Stimulated activated CD8-positive, alpha-beta memory T cell treated with anti-CD3 and anti-CD28 coated beads, Interleukin-12 subunit alpha, Interleukin-12 subunit beta, amount 100 ng/mL, for 24 hours (primary cell): Measurements from ENCODE around the gene KHDC3L.
"Not testable (repeated sequence)": the region's sequence is repeated elsewhere in the genome, so short reads cannot be mapped to it uniquely, and the experiment has no call there.

ENCODE experiments used
- DNase-seq: peaks from one replicate; pipeline ENCODE4 v3.0.0-alpha.2; 2020; ENCODE audit errors: extremely low read depth

Gene KHDC3L

DNA sequence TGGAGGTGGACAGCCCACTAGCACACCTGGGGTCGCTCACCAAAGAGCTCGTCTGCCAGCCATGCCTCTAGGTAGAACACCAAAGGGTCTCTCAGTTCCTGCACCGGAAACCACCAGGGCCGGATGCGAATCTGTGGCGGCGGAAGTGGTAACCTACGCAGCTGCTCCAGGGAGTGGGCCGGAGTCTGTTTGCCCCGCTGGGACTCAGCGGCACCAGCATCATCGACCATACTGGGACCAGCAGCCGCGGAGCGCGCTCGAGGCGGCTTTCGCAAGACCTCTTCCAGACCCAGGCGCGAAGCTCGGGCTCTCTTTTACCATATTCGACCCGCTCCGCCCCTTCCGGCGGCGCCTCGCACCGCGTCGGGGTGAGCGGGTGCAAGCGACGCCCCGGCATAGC, 7.1 kb downstream of the KHDC3L start, which contains the start of gene OOEP:
TSS of gene OOEP (minus strand) at position 335 of the 400 bp plus-strand sequence. CDS start at position 230, 105 bp downstream.
- no peak for DNase-seq

DNA sequence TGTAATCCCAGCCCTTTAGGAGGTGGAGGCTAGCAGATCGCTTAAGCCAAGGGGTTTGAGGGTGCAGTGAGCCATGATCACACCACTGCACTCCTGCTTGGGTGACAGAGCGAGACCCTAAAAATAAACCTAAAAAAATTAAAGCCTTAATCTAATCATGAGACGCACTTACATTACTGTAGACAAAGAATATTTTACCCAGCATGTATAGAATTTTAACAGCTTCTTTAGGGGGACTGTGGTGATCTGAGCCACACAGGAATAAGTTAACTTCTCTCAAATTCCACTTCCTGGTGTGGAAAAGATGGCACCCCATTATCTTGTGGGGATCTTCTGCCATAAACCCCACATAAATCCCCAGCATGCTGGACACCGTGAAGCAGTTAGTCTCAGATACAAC, 9.5 kb downstream of the KHDC3L start:
- DNase-seq, result no peak

DNA sequence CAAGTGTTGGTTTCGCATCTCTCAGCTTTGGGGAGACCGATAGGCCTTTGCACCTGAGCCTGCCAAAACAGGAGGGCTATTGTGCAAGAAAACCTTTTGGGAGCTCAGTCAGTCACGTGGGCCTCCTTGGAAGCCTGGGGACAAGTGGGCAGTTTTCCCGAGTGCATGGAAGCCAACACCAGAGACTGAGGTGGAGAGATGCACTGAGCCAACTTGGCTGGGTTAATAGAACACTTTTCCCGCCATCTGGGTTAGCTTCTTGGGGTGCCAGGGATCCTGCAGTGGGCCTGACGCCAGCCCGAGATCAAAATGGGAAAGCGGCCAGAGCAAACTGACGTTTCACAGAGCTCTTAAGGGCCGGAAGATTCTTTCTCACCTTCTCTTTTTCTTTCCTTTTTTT, 10.1 kb downstream of the KHDC3L start:
- no peak for DNase-seq

DNA sequence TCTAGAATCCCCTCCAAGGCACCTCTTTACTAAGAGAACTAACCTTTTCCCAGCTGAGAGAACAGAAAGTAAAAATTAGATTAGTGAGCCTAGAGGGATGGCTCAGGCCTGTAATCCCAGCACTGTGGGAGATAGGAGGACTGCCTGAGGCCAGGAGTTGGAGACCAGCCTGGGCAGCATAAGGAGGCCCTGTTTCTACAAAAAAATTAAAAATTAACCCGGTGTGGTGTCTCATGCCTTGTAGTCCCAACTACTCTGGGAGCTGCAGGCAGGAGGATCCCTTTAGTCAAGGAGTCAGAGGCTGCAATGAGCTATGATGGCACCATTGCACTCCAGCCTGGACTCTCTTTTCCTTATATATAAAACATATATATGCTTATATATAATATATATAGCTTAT, 12.8 kb downstream of the KHDC3L start:
- no peak for DNase-seq

DNA sequence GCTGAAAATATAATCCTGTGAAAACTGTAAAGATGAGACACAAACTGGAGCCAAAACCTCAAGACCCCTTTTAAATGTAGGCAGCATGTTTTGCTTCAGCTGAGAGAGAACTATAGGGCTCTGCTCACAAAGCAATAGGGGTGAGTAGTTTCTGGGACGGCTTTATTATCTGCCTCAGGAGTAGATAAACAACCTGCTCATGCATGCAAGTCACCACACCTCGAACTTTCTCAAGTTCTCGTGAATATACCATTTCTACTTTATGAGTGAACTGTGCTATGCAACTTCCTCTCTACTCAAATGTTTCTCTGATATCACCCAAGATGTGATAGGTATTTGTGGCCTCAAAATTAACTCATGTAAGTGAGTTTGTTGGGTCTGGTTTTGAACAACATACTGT, 14.8 kb downstream of the KHDC3L start:
- DNase-seq, result no peak

DNA sequence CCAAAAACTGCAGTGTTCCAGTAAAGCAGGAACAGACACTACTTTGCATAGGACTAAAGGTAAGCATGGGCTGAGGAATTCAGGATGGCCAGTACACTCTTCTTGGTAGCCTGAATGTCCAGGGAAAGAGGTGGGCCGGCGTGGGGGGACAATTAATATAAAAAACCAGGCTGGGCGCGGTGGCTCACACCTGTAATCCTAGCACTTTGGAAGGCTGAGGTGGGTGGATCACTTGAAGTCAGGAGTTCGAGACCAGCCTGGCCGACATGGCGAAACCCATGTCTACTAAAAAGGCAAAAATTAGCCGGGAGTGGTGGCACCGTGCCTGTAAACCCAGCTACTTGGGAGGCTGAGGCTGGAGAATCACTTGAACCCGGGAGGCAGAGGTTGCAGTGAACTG, 19.1 kb downstream of the KHDC3L start:
- DNase-seq, result not testable (repeated sequence)

DNA sequence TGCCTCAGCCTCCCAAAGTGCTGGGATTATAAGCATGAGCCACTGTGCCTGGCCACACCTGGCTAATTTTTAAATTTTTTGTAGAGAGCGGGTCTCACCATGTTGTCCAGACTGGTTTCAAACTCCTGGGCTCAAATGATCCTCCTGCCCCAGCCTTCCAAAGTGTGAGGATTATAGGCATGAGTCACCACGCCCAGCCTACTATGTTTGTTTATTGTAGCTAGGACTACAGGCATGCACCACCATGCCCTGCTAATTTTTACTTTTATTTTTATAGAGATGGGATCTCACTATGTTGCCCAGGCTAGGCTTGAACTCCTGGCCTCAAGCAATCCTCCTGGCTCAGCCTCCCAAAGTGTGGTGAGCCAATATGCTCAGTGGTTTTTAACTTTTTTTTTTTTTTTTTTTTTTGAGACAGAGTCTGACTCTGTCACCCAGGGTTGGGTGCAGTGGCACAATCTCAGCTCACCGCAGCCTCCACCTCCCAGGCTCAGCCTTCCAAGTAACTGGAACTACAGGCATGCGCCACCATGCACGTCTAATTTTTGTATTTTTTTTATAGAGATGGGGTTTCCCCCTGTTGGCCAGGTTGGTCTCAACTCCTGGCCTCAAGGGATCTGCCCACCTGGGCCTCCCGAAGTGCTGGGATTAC, 20.1 kb downstream of the KHDC3L start:
- no peak for DNase-seq

DNA sequence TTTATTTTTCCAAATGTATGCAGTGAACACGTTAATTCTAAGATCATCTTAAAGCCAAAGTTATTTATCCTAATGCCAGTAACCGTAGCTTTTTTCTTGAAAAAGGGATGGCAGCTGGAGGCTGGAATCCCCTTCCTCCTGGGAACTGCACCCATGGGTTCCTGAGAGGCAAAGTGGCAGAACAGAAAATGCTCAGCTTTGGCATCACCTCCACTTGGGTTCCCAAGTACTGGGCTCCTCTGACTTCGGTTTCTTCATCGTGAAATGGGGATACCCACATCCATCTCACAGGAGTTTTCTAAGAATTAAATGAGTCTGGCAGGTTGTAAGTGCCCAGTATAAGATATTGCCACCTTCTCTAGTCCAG, 26.0 kb downstream of the KHDC3L start:
- no peak for DNase-seq

DNA sequence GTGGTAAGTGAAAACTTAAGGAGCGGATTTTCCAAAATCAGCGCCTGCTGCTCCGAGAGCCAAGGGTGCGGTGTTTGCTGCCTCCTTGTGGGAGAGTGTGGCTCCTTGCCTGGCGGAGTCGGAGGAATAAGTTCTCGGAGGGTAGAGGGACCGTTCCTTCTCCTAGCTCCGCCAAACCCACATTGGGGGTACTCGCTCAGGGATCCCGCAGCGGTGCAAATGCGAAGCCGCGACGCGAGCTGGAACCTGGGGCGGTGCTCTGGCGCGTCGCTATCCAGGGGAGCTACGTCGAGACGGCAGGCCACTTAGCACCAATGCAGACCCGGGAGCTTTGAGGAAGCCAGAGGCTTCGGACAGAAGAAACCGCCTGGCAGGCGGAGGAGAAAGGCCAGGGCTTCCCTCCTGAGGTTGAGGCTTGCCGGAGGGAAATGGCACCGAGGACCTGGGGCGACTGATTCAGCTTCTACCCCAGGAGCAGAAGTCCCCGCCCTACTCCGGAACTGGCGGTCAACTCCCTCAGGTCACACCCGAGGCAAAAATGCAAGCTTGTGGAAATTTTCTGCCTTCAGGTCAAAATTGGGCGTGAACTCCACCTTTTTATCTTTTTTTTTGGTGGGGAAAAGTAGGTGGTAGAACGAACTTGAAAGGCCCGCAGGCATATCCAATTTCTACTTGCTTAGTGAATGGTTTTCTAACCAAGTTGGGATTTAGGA, 26.5 kb downstream of the KHDC3L start:
- DNase-seq, result no peak

DNA sequence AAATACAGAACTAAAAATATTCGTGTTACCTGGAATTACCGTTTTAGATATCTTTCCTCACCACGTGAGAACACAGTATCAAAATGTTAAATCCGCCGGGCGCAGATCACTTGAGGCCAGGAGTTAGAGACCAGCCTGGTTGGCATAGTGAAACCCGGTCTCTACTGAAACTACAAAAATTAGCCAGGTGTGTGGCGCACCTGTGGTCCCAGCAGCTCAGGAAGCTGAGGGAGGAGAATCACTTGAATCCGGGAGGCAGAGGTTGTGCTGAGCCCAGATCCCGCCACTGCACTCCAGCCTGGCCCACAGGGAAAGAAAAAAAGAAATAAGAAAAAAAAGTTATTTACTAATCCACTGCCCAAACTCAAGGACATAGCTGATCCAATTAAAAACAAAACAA, 27.4 kb downstream of the KHDC3L start:
- DNase-seq, result no peak

DNA sequence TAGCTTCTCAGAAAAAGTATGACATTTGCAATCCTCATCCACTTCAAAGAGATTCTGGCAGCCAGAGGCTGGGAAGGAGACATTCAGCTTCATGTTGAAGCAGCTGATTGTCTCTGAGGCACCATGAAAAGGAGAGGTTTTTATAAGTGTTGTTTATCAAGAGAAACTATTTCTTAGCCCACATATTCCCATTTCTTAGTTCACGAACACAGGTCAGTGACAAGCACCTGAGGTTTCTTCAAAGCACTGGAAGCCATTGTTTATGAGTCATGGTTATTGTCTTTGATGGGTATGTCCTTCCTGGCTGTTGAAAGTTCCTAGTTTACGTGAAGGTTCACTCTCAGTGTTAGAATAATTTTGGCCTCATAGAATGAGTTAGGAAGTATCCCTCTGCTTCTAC, 29.2 kb downstream of the KHDC3L start:
- no peak for DNase-seq

DNA sequence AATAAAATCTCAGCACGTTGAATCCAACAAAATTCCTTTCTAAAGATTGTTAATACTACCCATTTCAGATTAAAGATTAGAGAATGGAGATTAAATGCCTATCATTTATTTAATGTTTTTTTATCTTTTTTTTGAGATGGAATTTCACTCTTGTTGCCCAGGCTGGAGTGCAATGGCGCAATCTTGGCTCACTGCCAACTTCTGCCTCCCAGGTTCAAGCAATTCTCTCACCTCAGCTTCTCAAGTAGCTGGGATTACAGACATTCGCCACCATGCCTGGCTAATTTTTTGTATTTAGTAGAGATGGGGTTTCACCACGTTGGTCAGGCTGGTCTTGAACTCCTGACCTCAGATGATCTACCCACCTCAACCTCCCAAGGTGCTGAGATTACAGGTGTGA, 29.7 kb downstream of the KHDC3L start:
- not testable (repeated sequence) for DNase-seq

DNA sequence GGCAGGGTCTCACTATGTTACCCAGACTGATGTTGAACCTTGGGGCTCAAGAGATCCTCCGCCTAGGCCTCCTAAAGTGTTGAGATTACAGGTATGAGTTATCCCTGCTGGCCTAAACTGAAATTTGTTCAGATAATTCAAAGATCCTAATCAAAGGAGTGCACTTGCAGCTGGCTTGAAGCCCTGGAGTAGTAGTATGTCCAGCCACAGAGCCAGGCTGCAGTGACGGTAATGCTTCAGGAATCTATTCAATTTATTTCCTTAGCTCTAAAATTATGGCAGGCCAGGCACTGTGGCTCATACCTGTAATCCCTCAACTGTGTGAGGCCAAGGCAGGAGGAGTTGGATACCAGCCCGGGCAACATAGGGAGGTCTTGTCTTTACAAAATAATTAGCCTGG, 30.8 kb downstream of the KHDC3L start:
- no peak for DNase-seq

DNA sequence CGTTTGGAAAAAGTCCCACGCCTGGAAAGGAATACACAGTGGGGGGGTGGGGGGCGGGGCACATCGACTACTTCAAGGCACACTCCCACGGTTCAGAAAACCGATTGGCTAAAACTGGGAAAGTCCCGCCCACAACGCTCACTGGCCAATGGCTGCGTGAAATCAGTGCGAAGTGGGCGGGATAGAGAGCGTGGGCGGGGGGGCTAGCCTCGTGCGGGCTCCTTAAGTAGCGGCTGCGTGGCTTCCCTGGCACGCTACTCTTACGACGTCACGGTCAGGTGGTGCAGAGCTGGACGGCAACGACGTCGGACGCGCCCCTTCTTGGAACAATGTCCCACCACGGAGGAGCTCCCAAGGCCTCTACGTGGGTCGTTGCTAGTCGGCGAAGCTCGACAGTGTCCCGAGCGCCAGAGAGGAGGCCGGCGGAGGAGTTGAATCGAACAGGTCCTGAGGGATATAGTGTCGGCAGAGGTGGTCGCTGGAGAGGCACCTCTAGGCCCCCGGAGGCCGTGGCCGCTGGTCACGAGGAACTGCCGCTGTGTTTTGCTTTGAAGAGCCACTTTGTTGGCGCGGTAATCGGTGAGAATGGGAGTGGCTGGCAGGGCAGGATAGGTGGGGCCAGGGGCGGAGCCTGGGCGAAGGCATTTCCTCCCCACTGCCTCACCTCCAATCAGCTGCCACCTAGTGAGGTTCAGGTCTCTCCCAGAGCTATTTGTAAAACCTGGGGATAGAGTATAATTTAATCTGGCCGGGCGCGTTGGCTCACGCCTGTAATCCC, 32.3 kb downstream of the KHDC3L start, which contains the start of gene DDX43:
TSS of gene DDX43 (plus strand) at position 252 of the 778 bp plus-strand sequence. CDS start at position 330, 78 bp downstream.
- no peak for DNase-seq

DNA sequence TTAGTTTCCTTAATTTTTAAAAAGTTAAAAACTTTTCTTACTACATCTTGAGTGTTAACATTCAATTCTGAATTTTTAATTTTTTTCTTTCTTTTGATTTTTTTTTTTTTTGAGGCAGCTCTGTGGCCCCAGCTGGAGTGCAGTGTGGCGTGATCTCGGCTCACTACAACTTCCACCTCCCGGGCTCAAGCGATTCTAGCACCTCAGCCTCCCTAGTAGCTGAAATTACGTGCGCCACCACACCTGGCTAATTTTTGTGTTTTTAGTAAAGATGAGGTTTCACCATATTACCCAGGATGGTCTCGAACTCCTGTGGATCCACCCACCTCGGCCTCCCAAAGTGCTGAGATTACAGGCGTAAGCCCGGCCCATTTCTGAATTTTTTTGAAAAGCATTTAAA, 33.4 kb downstream of the KHDC3L start:
- DNase-seq, result no peak

DNA sequence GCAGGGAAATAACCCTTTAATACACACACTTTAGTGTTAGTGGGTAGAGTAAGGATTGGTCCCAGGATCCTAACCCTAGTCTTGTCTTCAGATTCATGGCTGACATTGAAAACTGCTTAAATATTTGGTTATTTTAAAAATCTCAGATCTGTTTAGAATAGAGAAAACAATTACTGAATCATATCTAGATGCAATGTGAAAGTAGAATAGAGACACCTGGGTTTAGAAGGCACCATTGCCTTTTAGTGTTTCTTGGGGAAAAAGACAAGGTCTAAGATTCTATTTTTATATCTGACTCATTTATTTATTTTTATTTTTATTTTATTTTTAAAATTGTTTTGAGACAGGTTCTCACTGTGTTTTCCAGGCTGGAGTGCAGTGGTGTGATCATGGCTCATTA, 38.2 kb downstream of the KHDC3L start:
- DNase-seq, result no peak

DNA sequence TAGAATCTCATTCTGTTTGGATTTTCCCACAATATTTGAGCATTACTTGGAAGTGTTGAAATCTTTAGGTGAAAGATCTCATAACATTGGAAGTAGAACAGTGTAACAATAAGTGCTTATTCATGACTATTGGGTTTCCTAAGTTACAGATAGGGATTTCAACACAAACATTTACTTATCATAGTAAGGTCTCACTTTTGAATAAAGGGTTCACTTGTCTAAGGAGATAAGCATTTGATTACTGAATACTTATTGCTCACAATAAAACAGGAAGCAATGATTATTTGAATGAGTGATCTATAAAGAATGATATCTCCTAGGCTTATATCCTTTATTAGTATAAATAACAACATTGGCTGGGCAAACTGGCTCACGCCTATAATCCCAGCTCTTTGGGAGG, 46.9 kb downstream of the KHDC3L start:
- no peak for DNase-seq

DNA sequence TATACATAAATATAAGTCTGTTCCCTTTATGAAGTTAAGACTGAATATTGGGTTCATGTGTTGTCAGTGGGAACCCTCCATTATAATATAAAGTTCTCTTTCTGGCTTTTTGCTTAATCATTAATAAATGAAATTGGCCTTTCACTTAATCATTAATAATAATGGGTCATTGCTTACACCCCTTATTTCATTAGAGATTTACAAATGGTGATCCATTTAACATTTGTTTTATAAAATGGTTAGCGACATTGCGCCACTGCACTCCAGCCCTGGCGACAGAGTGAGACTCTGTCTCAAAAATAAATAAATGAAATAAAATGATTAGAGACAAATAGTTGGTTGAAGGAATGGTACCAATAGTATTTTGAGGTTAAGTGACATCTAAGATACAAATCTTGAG, 50.6 kb downstream of the KHDC3L start:
- no peak for DNase-seq
